ENCODE results near the gene GLTP. TPM values are rescaled to one million over a fixed set of nuclear protein-coding genes. Genes with fewer than 3 reads are reported as not detected.

The GLTP gene, protein sequence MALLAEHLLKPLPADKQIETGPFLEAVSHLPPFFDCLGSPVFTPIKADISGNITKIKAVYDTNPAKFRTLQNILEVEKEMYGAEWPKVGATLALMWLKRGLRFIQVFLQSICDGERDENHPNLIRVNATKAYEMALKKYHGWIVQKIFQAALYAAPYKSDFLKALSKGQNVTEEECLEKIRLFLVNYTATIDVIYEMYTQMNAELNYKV
- 54.7 and 60.9 TPM in 2 replicates for total RNA-seq

DNA sequence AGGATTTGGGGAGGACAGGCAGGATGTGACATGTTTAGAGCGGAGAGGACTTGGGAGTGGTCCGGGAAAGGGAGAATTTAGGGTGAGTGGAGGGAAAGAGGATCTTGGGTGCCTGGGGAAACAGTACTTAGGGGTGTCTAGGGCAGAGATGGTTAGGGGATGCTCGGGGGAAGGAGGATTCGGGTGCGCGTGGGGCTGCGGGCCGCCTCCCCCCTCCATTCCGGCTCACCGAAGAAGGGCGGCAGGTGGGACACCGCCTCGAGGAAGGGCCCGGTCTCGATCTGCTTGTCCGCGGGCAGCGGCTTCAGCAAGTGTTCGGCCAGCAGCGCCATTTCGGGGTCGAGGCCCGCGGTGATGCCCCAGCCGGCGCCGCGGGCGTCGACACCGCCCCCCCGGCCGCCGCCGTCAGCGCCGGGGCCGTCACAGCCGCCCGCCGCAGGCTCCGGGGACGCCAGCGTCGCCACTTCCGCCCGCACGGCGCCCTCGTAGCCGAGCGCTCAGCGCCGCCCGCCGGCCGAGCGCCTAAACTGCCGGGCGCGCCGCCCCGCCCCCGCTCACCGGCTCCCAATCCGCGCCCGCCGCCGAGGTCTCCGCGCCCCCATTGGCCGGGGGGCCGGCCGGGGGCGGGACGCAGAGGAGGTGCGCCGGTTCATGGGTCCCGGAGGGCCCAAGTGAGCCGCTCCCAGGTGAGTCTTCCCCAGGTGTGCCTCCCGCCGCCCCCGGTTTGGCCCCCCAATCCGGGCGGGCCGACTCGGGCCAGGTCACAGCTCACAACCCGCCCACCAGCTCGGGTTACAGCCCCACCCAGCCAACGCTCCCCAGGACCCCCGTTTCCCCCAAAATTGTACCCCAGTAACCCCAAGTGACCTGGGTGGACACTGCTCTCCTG, at the start of gene GLTP:
GLTP (minus strand) TSS at position 499 of the 889 bp plus-strand sequence; CDS start at position 332, 167 bp downstream.

DNA sequence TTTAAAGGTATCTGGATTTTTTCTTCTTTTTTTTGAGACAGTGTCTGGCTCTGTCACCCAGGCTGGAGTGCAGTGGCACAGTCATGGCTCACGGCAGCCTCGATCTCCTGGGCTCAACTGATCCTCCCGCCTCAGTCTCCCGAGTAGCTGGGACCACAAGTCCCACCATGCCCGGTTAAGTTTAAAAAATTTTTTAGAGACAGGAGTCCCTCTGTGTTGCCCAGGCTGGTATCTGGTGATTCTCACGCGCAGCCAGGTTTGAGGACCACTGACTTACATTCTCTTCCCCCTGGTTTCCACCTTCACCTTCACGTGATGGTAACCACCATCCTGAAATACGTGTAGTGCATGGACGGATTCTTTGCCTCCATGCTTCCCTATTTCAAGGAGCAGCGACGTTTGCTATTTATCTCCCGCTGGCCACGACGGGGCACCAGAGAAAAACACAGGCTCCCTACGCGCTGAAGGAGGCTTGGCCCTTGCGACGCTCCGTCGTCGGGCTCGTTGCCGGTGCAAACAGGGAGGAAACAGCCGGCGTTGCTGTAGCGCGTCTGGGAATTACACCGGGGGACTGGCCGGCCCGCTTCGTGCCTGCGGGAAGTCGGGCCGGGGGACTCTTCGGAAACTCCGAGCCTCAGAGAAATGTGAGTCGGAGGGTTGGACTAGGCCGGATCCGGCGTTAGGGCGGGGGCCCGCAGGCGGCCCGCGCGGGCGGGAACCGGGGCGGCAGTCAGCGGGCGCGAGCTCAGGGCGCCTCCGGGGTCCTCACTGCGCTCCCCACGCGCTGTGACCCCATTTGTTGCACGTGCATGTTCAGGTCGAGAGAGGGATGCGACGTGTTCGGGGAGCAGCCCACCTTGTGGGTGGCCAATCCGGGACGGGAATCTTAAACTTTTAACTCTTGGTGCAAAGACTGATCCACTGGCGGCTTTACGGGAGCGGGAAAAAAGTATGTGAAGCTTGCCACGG, 19.7 kb upstream of the GLTP start, which contains the start of gene TCHP:
TCHP (plus strand) TSS at position 492 of the 969 bp plus-strand sequence. CDS start 2,753 bp downstream, outside the sequence.

GRCh38 chr12:109833307-109834189, 46.8 kb downstream of the GLTP start, which contains the start of gene TRPV4:
TSS of gene TRPV4 (minus strand) at chr12:109833398. CDS start at chr12:109814796, 18,602 bp downstream.

Other genes starting within 250 kb of the GLTP start
- gene FAM222A, start 166.7 kb downstream of the GLTP start, total RNA-seq: 0.27 and 0.38 TPM in 2 replicates
- gene TRPV4, start 47.1 kb downstream of the GLTP start, total RNA-seq: 0.75 and 1.3 TPM in 2 replicates
- 10.7 and 12.5 TPM in 2 replicates for gene TCHP, start 19.7 kb upstream of the GLTP start, total RNA-seq
- gene GIT2, start 115.8 kb upstream of the GLTP start, total RNA-seq: 42.8 and 47.0 TPM in 2 replicates
- gene ANKRD13A, start 118.9 kb upstream of the GLTP start, total RNA-seq: 26.6 and 32.0 TPM in 2 replicates
- 15.6 and 26.6 TPM in 2 replicates for gene C12orf76, start 168.0 kb upstream of the GLTP start, total RNA-seq
- 10.6 and 11.0 TPM in 2 replicates for gene IFT81, start 243.8 kb upstream of the GLTP start, total RNA-seq